Upper lobe of left lung (tissue), 6 donors: ENCODE results near the gene FBLN2. TPM values are rescaled to one million over a fixed set of nuclear protein-coding genes. Genes with fewer than 3 reads are reported as not detected.
A peak's percentile ranks its signal among the peaks of the same experiment; 100 is the strongest.

Experiments used
- ATAC-seq, 2 donors: fragments of 200-7000 bp; cut with Tn5 transposase; one replicate each; pipeline ENCODE4 v1.9.1; 2022; ENCODE audit warnings: mild to moderate bottlenecking in 2 of 2, moderate library complexity in 2 of 2; ENCODE audit not compliant: low FRiP score in 2 of 2
- DNase-seq, 2 donors: peaks; one replicate each; pipeline ENCODE4 v3.0.0-alpha.2; 2019 to 2020
- H3K27ac ChIP-seq, 4 donors: fragments of 200-600 bp; sonication (generic); one replicate each; pipeline ENCODE4 v1.5.1; 2016 to 2019
- H3K27me3 ChIP-seq, 4 donors: fragments of 200-600 bp; sonication (generic); one replicate each; pipeline ENCODE4 v1.5.1; 2017 to 2019
- H3K36me3 ChIP-seq, 4 donors: fragments of 200-600 bp; sonication (generic); one replicate each; pipeline ENCODE4 v1.5.1; 2016 to 2019
- H3K4me1 ChIP-seq, 4 donors: fragments of 200-600 bp; sonication (generic); one replicate each; pipeline ENCODE4 v1.5.1; 2018 to 2019
- H3K4me3 ChIP-seq, 4 donors: fragments of 200-600 bp; sonication (generic); one replicate each; pipeline ENCODE4 v1.5.1; 2017 to 2019; ENCODE audit warnings: mild to moderate bottlenecking in 2 of 4, moderate library complexity in 1 of 4
- H3K9me3 ChIP-seq, 4 donors: fragments of 200-600 bp; sonication (generic); one replicate each; pipeline ENCODE4 v1.5.1; 2018 to 2019
- EP300 ChIP-seq, 4 donors: sonication (generic); formaldehyde crosslinking; IDR thresholded peaks; one replicate each; pipeline ENCODE4 v1.5.1; 2017; ENCODE audit warnings: antibody characterized with exemption in 4 of 4, control low read depth in 2 of 4
- POLR2A ChIP-seq, 4 donors: fragments of 450-650 bp; IDR thresholded peaks; one replicate each; pipeline ENCODE4 v1.5.1; 2016 to 2017; ENCODE audit warnings: antibody characterized with exemption in 4 of 4, mild to moderate bottlenecking in 2 of 4
- POLR2AphosphoS5 ChIP-seq, 2 donors: sonication (generic); formaldehyde crosslinking; IDR thresholded peaks; one replicate each; pipeline ENCODE4 v1.5.1; 2017; ENCODE audit warnings: antibody characterized with exemption in 2 of 2
- whole genome bisulfite sequencing, 2 donors: methylation state at CpG; one replicate each; pipeline ENCODE4 v1.1.5; 2017 to 2018; 5-methylcytosine and 5-hydroxymethylcytosine counted together
- total RNA-seq, 6 donors: library from RNA; depleted of rRNA in 4 of 6; stranded (reverse); fragments of >200 nt in 4 of 6; gene quantifications; one replicate each; pipeline versions ENCODE4 v1.1.0 to v1.2.1, GENCODE V29; 2016 to 2021
- TF ChIP-seq, protein P1 (sequence below), 6 experiments: fragments of 450-650 bp in 4 of 6; fragments of 200-600 bp in 2 of 6; sonication (generic) in 2 of 6; IDR thresholded peaks; one replicate each; pipeline ENCODE4 v1.5.1; 2016 to 2019; ENCODE audit warnings: antibody characterized with exemption in 6 of 6
- donor health status: DM: no; HTN: no; CAD: no; lungs with moderate emphysema.
- donor health status: DM: no; HTN: yes; CAD: no; lungs with severe emphysema.

The FBLN2 gene
- total RNA-seq, 6 donors from 2014 or later: 2.1 to 85.7 (median 19.5) TPM

- 92 to 93% methylated on average over 7 to 18 of the region's 18 CpGs for WGBS, 2 donors
- peaks cover 0 to 31% (median 8%) of the 10 kb centered on the region in 4 donors for H3K36me3 ChIP-seq
- H3K9me3 ChIP-seq: no peaks in the 10 kb centered on the region
- TF ChIP-seq, protein P1, sequence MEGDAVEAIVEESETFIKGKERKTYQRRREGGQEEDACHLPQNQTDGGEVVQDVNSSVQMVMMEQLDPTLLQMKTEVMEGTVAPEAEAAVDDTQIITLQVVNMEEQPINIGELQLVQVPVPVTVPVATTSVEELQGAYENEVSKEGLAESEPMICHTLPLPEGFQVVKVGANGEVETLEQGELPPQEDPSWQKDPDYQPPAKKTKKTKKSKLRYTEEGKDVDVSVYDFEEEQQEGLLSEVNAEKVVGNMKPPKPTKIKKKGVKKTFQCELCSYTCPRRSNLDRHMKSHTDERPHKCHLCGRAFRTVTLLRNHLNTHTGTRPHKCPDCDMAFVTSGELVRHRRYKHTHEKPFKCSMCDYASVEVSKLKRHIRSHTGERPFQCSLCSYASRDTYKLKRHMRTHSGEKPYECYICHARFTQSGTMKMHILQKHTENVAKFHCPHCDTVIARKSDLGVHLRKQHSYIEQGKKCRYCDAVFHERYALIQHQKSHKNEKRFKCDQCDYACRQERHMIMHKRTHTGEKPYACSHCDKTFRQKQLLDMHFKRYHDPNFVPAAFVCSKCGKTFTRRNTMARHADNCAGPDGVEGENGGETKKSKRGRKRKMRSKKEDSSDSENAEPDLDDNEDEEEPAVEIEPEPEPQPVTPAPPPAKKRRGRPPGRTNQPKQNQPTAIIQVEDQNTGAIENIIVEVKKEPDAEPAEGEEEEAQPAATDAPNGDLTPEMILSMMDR (IDR thresholded peaks at IDR 0.05): no peak
- TF ChIP-seq POLR2AphosphoS5 (IDR thresholded peaks at IDR 0.05) (no peak), POLR2A (IDR thresholded peaks at IDR 0.05) (no peak), EP300 (IDR thresholded peaks at IDR 0.05) (no peak)
- H3K27me3 ChIP-seq: no peaks in the 10 kb centered on the region
- no peak overlapping the region for H3K4me3 ChIP-seq
- ATAC-seq (no peak), DNase-seq (no peak)
- H3K4me1 ChIP-seq: no peaks in the 10 kb centered on the region
- no peak overlapping the region for H3K27ac ChIP-seq
Measured at GRCh38 chr3:13501958-13502790, 46.8 kb upstream of the FBLN2 start.

- ATAC-seq (no peak), DNase-seq (no peak)
Measured at GRCh38 chr3:13502791-13503060, 46.2 kb upstream of the FBLN2 start.

GRCh38 chr3:13504161-13504831 lies 44.6 kb upstream of the FBLN2 start:
- DNase-seq: peak in 1 of 2 donors; percentile 53
- H3K36me3 ChIP-seq: peaks cover 0 to 27% (median 6%) of the 10 kb centered on the region in 4 donors
- 91 to 96% methylated on average over 14 to 23 of the region's 23 CpGs for WGBS, 2 donors
- peaks cover 0 to 7% (median 2%) of the 10 kb centered on the region in 4 donors for H3K4me1 ChIP-seq
- H3K27ac ChIP-seq: no peak overlapping the region
- TF ChIP-seq EP300 (IDR thresholded peaks at IDR 0.05) (no peak), POLR2A (IDR thresholded peaks at IDR 0.05) (no peak), POLR2AphosphoS5 (IDR thresholded peaks at IDR 0.05) (no peak)
- TF ChIP-seq, protein P1 (IDR thresholded peaks at IDR 0.05): no peak
- H3K27me3 ChIP-seq: no peaks in the 10 kb centered on the region
- no peak overlapping the region for H3K4me3 ChIP-seq
- H3K9me3 ChIP-seq: no peaks in the 10 kb centered on the region
- ATAC-seq: no peak

More at GRCh38 chr3:13502791-13503060, 46.2 kb upstream of the FBLN2 start:
- Histone ChIP-seq H3K4me3 (no peak overlapping the region), H3K9me3 (no peaks in the 10 kb centered on the region), H3K27ac (no peak overlapping the region), H3K4me1 (peaks cover 0 to 5% (median 1%) of the 10 kb centered on the region in 4 donors), H3K27me3 (no peaks in the 10 kb centered on the region), H3K36me3 (peaks cover 0 to 31% (median 8%) of the 10 kb centered on the region in 4 donors)
- WGBS, 2 donors: 97 to 100% methylated on average over 8 of the region's 8 CpGs
- TF ChIP-seq POLR2A (IDR thresholded peaks at IDR 0.05) (no peak), EP300 (IDR thresholded peaks at IDR 0.05) (no peak), POLR2AphosphoS5 (IDR thresholded peaks at IDR 0.05) (no peak)
- TF ChIP-seq, protein P1 (IDR thresholded peaks at IDR 0.05): no peak

- Histone ChIP-seq H3K9me3 (no peaks in the 10 kb centered on the region), H3K36me3 (peaks cover 0 to 27% (median 6%) of the 10 kb centered on the region in 4 donors), H3K27me3 (no peaks in the 10 kb centered on the region), H3K4me3 (no peak overlapping the region), H3K4me1 (peaks cover 0 to 7% (median 2%) of the 10 kb centered on the region in 4 donors), H3K27ac (no peak overlapping the region)
- ATAC-seq: no peak
- DNase-seq: peak in 1 of 2 donors; percentile 55
- 94 to 95% methylated on average over 9 to 10 of the region's 16 CpGs for WGBS, 2 donors
- TF ChIP-seq POLR2A (IDR thresholded peaks at IDR 0.05) (no peak), EP300 (IDR thresholded peaks at IDR 0.05) (no peak), POLR2AphosphoS5 (IDR thresholded peaks at IDR 0.05) (no peak)
- TF ChIP-seq, protein P1 (IDR thresholded peaks at IDR 0.05): no peak
Measured at GRCh38 chr3:13505147-13506130, 43.5 kb upstream of the FBLN2 start.
